Stimulated activated CD8-positive, alpha-beta memory T cell treated with anti-CD3 and anti-CD28 coated beads, Interleukin-4, amount 100 ng/mL, for 48 hours (primary cell): ENCODE data around the gene VENTX.

Source experiments
- DNase-seq: peaks from one replicate; pipeline ENCODE4 v3.0.0-alpha.2; 2020

The VENTX gene

GRCh38 chr10:133202778-133203651 lies 34.6 kb upstream of the VENTX start:
- DNase-seq: no peak

GRCh38 chr10:133203652-133204195 lies 33.9 kb upstream of the VENTX start:
- DNase-seq: no peak

GRCh38 chr10:133204226-133205015 lies 33.2 kb upstream of the VENTX start:
- DNase-seq: no peak

GRCh38 chr10:133205146-133205545 lies 32.5 kb upstream of the VENTX start:
- no peak for DNase-seq

- DNase-seq: no peak
These were observed 31.2 kb upstream of the VENTX start for GRCh38 chr10:133206356-133207040.

GRCh38 chr10:133207041-133207600 lies 30.5 kb upstream of the VENTX start:
- DNase-seq: no peak

GRCh38 chr10:133207627-133208026 lies 30.0 kb upstream of the VENTX start:
- no peak for DNase-seq

- no peak for DNase-seq
These were observed 29.2 kb upstream of the VENTX start for GRCh38 chr10:133208466-133208865.

- DNase-seq: no peak
These were observed 28.5 kb upstream of the VENTX start for GRCh38 chr10:133209117-133209516.

GRCh38 chr10:133209641-133210040 lies 28.0 kb upstream of the VENTX start:
- DNase-seq: no peak

- no peak for DNase-seq
These were observed 27.1 kb upstream of the VENTX start for GRCh38 chr10:133210398-133211140.

GRCh38 chr10:133211141-133211830 lies 26.4 kb upstream of the VENTX start:
- DNase-seq: no peak

GRCh38 chr10:133211959-133212852 lies 25.4 kb upstream of the VENTX start:
- no peak for DNase-seq

- no peak for DNase-seq
These were observed 24.7 kb upstream of the VENTX start for GRCh38 chr10:133212853-133213494.

GRCh38 chr10:133213641-133214467 lies 23.8 kb upstream of the VENTX start:
- DNase-seq: no peak

GRCh38 chr10:133214468-133215410 lies 22.9 kb upstream of the VENTX start:
- no peak for DNase-seq

- no peak for DNase-seq
These were observed 22.1 kb upstream of the VENTX start for GRCh38 chr10:133215586-133215985.

GRCh38 chr10:133216776-133217175 lies 20.9 kb upstream of the VENTX start:
- no peak for DNase-seq
